ENCODE data around the gene FKBP5.

DNA sequence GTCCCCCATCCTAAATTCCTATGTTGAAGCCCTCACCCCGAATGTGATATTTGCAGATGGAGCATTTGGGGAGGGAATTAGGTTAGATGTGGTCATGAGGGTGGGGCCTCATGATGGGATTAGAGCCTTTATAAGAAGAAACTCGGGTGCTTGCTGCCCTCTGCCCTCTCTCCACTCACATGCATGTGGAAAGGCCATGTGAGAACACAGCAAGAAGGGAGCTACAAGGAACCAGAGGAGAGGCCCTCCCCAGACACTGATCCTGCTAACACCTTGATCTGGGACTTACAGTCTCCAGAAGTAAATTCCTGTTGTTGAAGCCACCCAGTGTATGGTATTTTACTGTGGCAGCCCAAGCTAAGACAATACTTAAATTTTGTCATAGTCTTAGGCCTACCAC is 106.4 kb downstream of the FKBP5 start:
- TF ChIP-seq, protein P1, sequence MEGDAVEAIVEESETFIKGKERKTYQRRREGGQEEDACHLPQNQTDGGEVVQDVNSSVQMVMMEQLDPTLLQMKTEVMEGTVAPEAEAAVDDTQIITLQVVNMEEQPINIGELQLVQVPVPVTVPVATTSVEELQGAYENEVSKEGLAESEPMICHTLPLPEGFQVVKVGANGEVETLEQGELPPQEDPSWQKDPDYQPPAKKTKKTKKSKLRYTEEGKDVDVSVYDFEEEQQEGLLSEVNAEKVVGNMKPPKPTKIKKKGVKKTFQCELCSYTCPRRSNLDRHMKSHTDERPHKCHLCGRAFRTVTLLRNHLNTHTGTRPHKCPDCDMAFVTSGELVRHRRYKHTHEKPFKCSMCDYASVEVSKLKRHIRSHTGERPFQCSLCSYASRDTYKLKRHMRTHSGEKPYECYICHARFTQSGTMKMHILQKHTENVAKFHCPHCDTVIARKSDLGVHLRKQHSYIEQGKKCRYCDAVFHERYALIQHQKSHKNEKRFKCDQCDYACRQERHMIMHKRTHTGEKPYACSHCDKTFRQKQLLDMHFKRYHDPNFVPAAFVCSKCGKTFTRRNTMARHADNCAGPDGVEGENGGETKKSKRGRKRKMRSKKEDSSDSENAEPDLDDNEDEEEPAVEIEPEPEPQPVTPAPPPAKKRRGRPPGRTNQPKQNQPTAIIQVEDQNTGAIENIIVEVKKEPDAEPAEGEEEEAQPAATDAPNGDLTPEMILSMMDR (IDR thresholded peaks at IDR 0.05; ENCODE audit: poor library complexity), result no peak
- TF ChIP-seq EZH2phosphoT487 (IDR thresholded peaks at IDR 0.05; ENCODE audit: low read depth, severe bottlenecking, unreplicated experiment) (no peak), EZH2 (IDR thresholded peaks at IDR 0.05; ENCODE audit: borderline replicate concordance) (no peak)
